ENCODE data around the gene DDB1. TPM values are rescaled to one million over a fixed set of nuclear protein-coding genes. Genes with fewer than 3 reads are reported as not detected.

The DDB1 gene
- total RNA-seq, 1 donor from 2014 or later: 218 TPM

DNA sequence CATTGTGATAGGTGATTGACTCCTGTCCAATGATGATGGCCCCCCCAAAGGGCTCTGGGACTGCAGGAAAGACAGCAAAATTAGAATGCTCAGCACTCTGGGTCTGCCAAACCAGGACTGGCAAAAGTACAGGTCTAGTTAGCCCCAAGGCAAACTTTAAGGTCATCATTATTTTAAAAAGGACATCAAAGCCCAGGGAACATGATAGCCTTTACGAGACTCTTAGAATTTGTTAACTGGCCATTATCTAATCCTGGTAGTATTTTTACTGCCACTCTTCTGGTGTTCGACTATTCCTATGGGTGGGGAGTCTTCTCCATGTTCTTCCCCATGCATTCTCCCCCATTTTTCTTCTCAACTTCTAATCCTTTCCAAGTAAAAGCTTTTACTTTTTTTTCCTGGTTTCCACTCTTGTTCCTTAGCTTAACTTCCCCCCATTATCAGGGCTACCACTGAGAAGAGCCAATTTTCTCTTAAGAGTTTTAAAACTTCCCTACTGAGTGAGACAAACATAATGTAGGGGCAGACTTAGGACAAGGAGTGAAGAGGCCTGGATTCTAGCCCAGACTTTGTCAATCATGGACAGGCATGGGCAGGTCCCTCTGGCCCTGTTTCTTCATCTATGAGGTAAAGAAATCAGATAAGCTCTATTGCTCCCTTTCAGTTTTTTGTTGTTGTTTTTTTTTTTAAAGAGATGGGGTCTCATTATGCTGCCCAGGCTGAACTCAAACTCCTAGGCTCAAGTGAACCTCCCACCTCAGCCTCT, 7.1 kb downstream of the DDB1 start:
- DNase-seq: no peak
- Mint-ChIP-seq H3K27me3 (no peaks in the 10 kb centered on the region), H3K4me3 (no peak overlapping the region), H3K4me1 (peaks cover 7% of the 10 kb centered on the region), H3K27ac (no peak overlapping the region), H3K36me3 (ENCODE audit: low read depth) (peaks cover 86% of the 10 kb centered on the region), H3K9me3 (no peaks in the 10 kb centered on the region)
- no peak for ATAC-seq (ENCODE audit: low read depth)
- ChIA-PET CTCF (no interaction called here), POLR2A (no interaction called here)
- TF ChIP-seq, protein P1, sequence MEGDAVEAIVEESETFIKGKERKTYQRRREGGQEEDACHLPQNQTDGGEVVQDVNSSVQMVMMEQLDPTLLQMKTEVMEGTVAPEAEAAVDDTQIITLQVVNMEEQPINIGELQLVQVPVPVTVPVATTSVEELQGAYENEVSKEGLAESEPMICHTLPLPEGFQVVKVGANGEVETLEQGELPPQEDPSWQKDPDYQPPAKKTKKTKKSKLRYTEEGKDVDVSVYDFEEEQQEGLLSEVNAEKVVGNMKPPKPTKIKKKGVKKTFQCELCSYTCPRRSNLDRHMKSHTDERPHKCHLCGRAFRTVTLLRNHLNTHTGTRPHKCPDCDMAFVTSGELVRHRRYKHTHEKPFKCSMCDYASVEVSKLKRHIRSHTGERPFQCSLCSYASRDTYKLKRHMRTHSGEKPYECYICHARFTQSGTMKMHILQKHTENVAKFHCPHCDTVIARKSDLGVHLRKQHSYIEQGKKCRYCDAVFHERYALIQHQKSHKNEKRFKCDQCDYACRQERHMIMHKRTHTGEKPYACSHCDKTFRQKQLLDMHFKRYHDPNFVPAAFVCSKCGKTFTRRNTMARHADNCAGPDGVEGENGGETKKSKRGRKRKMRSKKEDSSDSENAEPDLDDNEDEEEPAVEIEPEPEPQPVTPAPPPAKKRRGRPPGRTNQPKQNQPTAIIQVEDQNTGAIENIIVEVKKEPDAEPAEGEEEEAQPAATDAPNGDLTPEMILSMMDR (IDR thresholded peaks at IDR 0.05): no peak
- intact Hi-C loops (cut with micrococcal nuclease): no loop called here

DNA sequence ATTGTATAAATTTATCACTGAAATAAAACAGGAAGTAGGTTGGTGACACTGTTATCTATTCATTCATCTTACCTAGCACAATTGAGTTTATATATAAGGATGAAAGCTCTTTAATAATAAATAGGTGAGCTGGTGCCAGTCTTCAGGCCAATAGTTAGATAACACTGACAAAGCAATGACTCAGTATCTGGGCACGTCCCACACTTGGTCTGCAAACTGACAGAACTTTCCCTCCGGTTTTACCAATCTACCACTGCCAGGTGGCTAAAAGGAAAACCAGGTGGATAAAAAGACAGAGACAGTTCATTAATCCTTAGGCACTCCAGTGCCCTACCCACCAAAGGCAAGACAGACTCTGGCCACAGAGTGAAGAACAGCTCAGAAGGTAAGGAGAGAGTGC, 17.6 kb downstream of the DDB1 start:
- peaks cover 60% of the 10 kb centered on the region for H3K36me3 Mint-ChIP-seq (ENCODE audit: low read depth)
- no peak overlapping the region for H3K4me3 Mint-ChIP-seq
- no peaks in the 10 kb centered on the region for H3K4me1 Mint-ChIP-seq
- no peak overlapping the region for H3K27ac Mint-ChIP-seq
- no peaks in the 10 kb centered on the region for H3K9me3 Mint-ChIP-seq
- intact Hi-C loops (cut with micrococcal nuclease): no loop called here
- POLR2A ChIA-PET: interaction anchor here (0.6 kb wide), 1 partner anchor 72 kb away, joined by 3 read pairs; no protein-coding TSS in a partner anchor
- no peak for DNase-seq
- CTCF ChIA-PET: no interaction called here
- ATAC-seq (ENCODE audit: low read depth): no peak
- TF ChIP-seq, protein P1 (IDR thresholded peaks at IDR 0.05): no peak
- no peaks in the 10 kb centered on the region for H3K27me3 Mint-ChIP-seq

DNA sequence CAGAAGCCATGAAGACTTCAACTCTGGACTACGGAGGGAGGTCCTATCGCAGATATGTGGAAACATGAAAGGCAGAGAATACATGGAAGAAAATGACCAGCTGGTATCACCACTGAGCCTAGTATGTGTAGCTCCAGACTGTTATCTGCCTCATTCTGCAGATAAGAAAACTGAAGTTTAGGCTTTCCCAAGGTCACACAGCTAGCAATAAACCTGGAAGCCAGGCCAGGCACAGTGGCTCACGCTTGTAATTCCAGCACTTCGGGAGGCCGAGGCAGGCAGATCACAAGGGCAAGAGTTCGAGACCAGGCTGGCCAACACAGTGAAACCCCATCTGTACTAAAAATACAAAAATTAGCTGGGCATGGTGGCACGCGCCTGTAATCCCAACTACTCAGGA, 22.2 kb downstream of the DDB1 start:
- Mint-ChIP-seq H3K27ac (no peak overlapping the region), H3K9me3 (no peaks in the 10 kb centered on the region), H3K36me3 (ENCODE audit: low read depth) (peaks cover 27% of the 10 kb centered on the region), H3K27me3 (no peaks in the 10 kb centered on the region), H3K4me1 (no peaks in the 10 kb centered on the region), H3K4me3 (no peak overlapping the region)
- ATAC-seq (ENCODE audit: low read depth) (no peak), DNase-seq (no peak)
- ChIA-PET POLR2A (interaction anchor here (0.6 kb wide), 1 partner anchor 63 kb away, joined by 5 read pairs; no protein-coding TSS in a partner anchor), CTCF (interaction anchor here (0.5 to 1.1 kb wide), 2 partner anchors 25 to 103 kb away, joined by 3 read pairs; no protein-coding TSS in a partner anchor)
- TF ChIP-seq, protein P1 (IDR thresholded peaks at IDR 0.05): no peak
- intact Hi-C loops (cut with micrococcal nuclease): no loop called here

DNA sequence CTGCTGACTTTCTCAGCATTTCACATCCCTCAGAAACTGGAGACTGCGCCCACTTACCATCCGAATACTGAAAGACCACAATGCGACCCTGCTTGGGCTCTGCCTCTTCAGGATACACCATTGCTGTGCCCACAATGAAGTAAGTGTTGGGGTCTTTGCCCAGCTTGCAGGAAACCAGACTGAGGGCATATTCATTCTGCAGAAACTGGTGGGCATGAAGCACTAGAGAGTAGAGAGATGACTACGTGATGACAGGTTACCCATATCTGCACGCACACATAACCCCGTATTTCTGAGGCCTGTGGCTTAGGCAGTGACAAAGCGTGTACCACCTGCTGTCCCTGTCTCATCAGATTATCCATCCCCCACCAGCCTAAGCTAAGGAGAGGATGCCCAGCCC, 23.2 kb downstream of the DDB1 start:
- ChIA-PET POLR2A (no interaction called here), CTCF (interaction anchor here (0.9 kb wide), 1 partner anchor 26 kb away, joined by 3 read pairs; no protein-coding TSS in a partner anchor)
- no peak overlapping the region for H3K4me3 Mint-ChIP-seq
- ATAC-seq (ENCODE audit: low read depth) (no peak), DNase-seq (no peak)
- H3K9me3 Mint-ChIP-seq: no peaks in the 10 kb centered on the region
- peaks cover 30% of the 10 kb centered on the region for H3K36me3 Mint-ChIP-seq (ENCODE audit: low read depth)
- H3K27ac Mint-ChIP-seq: no peak overlapping the region
- H3K4me1 Mint-ChIP-seq: no peaks in the 10 kb centered on the region
- no peaks in the 10 kb centered on the region for H3K27me3 Mint-ChIP-seq
- intact Hi-C loops (cut with micrococcal nuclease): no loop called here
- TF ChIP-seq, protein P1 (IDR thresholded peaks at IDR 0.05): no peak

DNA sequence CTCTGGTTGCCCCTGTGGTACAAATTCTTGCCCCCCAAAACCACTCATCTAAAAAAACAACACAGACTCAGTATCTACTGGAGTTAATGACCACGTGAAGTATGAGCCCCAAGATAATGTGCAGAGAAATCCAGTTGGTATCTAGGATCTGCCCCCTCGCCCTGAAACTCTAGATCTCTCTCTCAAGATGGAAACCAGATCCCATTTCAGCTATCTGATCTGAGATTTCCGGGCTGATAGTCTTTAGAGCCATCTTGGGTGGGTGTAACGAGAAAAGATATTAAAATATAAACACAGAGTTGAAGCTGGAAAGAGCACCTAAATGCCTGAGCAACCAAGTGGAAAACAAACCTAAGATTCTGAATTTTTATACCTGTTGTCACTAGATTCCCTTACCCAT, 23.8 kb downstream of the DDB1 start:
- intact Hi-C loops (cut with micrococcal nuclease): no loop called here
- H3K27ac Mint-ChIP-seq: no peak overlapping the region
- TF ChIP-seq, protein P1 (IDR thresholded peaks at IDR 0.05): no peak
- no peaks in the 10 kb centered on the region for H3K27me3 Mint-ChIP-seq
- H3K36me3 Mint-ChIP-seq (ENCODE audit: low read depth): peaks cover 29% of the 10 kb centered on the region
- ATAC-seq (ENCODE audit: low read depth) (no peak), DNase-seq (no peak)
- ChIA-PET CTCF (interaction anchor here (0.9 kb wide), 1 partner anchor 27 kb away, joined by 3 read pairs; no protein-coding TSS in a partner anchor), POLR2A (no interaction called here)
- H3K9me3 Mint-ChIP-seq: no peaks in the 10 kb centered on the region
- H3K4me1 Mint-ChIP-seq: no peaks in the 10 kb centered on the region
- H3K4me3 Mint-ChIP-seq: no peak overlapping the region

Data from activated B cell treated with CpG ODN at 0.5 μM for 24 hours (primary cell).